GM12865 (cell line): ENCODE measurements around the gene SENP6.
"Not testable (repeated sequence)": the region's sequence is repeated elsewhere in the genome, so short reads cannot be mapped to it uniquely, and the experiment has no call there.

Source experiments
- DNase-seq: peaks from one replicate; pipeline ENCODE4 v3.0.0; 2010; ENCODE audit warnings: low read depth
- H3K4me3 ChIP-seq: 2 replicates; pipeline ENCODE4 v1.5.1; 2011; ENCODE audit warnings: mild to moderate bottlenecking, low read depth, low read length, control low read depth
- TF ChIP-seq, protein P1 (sequence below): IDR thresholded peaks from 2 replicates; pipeline ENCODE4 v1.5.1; 2011; ENCODE audit warnings: low read length, control low read depth, low read depth, inconsistent platforms; ENCODE audit not compliant: insufficient read depth; ENCODE audit errors: missing control alignments

The SENP6 gene

DNA sequence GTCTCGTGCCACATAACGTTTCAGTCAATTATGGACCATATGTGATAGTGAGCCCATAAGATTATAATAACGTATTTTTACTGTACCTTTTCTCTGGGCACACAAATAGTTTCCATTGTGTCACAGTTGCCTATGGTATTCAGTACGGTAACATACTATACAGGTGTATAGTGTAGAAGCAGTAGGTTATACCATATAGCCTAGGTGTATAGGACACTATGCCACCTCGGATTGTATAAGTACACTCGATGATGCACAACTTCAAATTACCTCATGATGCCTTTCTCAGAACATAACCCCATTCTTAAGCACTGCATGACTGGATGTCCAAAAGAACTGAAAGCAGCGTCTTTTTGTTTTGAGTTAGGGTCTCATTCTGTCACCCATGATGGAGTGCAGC is 87.9 kb downstream of the SENP6 start:
- TF ChIP-seq, protein P1, sequence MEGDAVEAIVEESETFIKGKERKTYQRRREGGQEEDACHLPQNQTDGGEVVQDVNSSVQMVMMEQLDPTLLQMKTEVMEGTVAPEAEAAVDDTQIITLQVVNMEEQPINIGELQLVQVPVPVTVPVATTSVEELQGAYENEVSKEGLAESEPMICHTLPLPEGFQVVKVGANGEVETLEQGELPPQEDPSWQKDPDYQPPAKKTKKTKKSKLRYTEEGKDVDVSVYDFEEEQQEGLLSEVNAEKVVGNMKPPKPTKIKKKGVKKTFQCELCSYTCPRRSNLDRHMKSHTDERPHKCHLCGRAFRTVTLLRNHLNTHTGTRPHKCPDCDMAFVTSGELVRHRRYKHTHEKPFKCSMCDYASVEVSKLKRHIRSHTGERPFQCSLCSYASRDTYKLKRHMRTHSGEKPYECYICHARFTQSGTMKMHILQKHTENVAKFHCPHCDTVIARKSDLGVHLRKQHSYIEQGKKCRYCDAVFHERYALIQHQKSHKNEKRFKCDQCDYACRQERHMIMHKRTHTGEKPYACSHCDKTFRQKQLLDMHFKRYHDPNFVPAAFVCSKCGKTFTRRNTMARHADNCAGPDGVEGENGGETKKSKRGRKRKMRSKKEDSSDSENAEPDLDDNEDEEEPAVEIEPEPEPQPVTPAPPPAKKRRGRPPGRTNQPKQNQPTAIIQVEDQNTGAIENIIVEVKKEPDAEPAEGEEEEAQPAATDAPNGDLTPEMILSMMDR: no peak
- no peak overlapping the region for H3K4me3 ChIP-seq
- DNase-seq: no peak

DNA sequence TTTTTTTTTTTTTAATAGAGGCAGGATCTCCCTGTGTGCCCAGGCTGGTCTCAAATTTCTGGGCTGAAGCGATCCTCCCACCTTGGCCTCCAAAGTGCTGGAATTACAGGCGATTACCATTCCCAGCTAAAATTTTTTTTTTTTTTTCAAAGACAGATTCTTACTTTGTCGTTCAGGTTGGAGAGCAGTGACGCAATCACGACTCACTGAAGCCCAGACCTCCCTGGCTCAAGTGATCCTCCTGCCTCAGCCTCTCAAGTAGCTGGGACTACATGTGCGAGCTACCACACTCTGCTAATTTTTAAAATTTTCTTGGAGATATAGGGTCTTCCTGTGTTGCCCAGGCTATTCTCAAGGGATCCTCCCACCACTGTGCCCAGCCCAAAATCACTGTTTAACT is 89.3 kb downstream of the SENP6 start:
- no peak for DNase-seq
- TF ChIP-seq, protein P1: no peak
- no peak overlapping the region for H3K4me3 ChIP-seq

DNA sequence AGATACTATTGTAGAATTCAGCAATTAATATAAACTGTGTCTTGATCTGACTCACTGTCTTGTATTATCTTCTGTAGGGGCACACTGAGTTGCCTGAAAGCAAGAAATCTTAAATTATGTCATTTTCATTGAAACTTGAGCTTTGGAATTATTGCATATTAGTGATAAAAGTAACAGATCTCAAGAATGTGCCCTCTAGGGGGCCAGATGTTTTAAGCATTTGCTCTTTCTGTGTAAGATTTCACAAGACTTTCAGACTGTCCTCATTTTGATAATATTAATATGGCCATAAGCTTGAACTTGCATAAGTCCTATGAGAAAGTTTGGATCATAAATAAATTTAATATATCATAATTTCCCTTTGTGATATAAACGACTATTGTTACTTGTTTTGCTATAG is 91.9 kb downstream of the SENP6 start:
- TF ChIP-seq, protein P1: no peak
- DNase-seq: no peak

DNA sequence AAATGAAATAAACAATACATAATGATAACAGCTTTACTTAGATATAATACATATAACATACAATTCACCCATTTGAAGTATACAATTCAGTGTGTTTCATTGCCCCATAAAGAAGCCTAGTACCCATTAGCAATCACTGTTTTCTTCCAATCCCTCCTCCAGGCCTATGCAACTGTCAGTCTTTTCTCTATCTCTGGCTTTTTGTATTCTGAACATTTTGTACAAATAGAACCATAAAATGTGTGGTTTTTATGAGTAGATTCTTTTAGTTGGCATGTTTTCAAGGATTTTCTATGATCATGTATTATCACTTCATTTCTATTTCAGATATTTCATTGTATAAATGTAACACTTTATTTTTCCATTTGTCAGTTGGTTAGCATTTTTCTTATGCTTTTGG is 92.7 kb downstream of the SENP6 start:
- no peak overlapping the region for H3K4me3 ChIP-seq
- DNase-seq: no peak
- TF ChIP-seq, protein P1: no peak

More for the DNA sequence above, 91.9 kb downstream of the SENP6 start:
- no peak overlapping the region for H3K4me3 ChIP-seq

DNA sequence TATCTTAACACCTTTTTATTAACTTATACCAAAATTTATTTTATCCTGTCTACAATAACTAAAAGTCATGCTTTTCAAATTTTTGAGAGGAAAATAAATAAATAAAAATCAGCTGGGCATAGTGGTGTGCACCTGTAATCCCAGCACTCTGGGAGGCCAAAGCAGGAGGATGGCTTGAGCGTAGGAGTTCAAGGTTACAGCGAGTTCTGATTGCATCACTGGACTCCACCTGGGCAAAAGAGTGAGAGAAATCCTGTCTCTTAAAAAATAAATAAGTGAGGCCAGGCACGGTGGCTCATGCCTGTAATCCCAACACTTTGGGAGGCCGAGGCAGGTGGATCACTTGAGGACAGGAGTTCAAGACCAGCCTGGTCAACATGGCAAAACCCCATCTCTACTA is 106.7 kb downstream of the SENP6 start:
- H3K4me3 ChIP-seq, DNase-seq: not testable (repeated sequence)

DNA sequence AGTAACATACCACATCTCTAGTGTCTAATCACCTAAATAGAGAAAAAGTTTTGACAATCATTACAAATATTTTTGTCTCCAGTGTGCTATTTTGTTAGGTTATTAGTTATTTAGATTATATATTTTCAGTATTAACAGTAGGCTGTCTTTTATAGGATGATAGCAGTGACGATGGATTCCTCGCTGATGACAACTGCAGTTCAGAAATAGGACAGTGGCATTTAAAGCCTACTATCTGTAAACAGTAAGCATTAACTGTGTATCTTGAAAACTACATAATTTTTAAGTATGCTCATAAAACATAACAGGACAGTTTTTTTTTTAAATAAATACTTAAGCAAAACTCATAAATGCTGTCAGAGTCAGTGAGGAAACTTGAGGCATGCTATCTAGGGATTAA is 109.5 kb downstream of the SENP6 start:
- no peak overlapping the region for H3K4me3 ChIP-seq
- DNase-seq: no peak
- TF ChIP-seq, protein P1: no peak

DNA sequence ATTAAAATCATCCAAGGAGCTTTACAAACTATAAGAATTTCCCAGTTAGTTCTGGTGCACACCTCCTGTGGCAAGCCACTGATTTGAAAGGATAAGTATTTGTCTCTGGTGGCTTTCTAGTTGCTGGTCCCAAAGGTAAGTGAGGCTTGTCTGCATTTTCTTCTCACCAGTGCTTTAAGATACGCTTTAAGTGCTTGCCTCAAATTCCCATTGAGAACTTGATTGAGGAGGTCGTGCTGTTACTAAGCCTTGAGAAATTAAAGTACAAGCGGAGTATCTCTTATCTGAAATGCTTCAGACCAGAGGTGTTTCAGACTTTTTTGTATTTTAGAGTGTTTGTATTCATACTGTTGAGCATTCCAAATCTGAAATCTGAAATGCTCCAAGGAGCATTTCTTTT is 117.5 kb downstream of the SENP6 start:
- no peak overlapping the region for H3K4me3 ChIP-seq
- DNase-seq: no peak
- TF ChIP-seq, protein P1: no peak
